Activated gamma-delta T cell treated with Interleukin-2 at 50 U/mL for 16 hours (primary cell): ENCODE data around the gene THEM4.
A peak's percentile ranks its signal among the peaks of the same experiment; 100 is the strongest.

Source experiments
- DNase-seq: peaks from one replicate; pipeline ENCODE4 v3.0.0-alpha.2; 2020

THEM4 gene

GRCh38 chr1:151909167-151910149 is at the start of gene THEM4:
TSS of gene THEM4 (minus strand) at chr1:151909511. CDS start at chr1:151909458, 53 bp downstream.
- peak; percentile 92 for DNase-seq

DNA sequence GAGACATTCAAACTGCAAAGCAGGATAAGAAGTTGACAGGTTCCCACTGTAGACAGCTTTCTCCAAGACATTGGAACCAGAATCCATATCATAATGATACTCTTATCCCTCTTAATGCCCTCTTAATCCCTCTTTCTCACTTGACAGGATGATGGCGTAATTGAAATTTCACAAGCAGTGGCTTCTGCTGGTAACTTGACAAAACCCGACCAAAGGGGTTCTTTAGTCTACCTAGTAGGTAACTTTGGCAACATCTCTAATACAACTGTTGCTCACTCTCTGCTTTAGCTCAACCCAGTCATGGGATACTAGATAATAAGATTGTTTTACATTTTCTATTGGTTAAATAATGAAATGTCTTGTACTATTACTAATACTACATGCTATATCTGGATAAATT is 49.6 kb upstream of the THEM4 start:
- no peak for DNase-seq

DNA sequence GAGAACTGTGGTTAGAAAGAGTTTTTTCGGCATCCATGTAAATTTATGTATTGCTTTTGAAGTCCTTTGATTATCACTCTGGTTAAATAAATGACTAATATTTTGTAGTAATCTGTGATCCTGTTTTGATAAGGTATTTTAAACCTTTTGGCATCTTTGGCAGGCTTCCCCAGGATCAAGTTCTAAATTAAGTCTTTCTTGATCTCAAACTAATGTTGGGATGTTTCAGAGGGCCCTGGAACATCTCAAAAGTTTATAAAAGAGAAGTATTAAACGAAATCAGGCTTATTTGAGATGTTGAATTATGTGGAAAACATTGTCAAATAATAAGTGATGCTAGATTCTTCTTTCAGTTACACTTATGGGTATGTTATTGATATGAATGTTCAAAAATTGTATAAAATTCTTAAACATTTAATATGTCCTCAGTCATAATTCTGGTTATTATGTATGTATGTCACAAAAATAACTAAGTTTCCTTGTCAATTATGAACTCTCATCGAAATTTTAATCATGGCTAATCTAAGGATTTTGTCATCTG is 47.7 kb upstream of the THEM4 start:
- no peak for DNase-seq

DNA sequence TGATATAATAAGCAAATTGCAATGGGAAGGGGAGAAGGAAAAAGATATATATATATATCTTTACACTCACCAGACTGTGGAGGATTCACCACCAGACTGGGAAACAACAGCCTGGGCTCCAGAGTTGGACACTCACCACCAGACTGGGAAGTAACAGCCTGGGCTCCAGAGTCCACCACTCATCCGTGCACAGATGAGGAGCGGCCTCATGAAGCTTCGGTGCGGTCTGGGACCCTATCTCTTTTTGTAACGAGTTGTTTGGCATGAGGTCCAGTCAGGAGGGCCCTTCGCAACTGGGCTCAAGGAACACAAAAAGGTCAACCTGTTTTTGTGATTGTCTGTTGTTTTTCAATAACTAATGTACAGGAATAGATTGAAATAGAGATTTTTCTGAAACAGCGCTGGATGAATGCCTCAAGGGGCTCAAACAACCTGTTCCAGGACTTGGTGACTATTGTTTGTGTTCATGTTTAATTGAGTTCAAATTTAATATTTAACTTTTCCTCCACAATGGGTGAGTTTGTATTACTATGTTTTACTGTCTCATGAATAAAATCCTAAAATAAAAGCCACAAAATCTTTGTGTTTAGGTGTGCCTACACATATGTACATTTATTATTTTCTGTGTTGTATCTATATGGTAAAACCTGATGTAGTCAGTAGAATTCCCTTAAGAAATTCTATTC is 44.2 kb upstream of the THEM4 start:
- no peak for DNase-seq

GRCh38 chr1:151952811-151953210 is 43.5 kb upstream of the THEM4 start:
- DNase-seq = no peak

- DNase-seq = no peak
These were observed 40.3 kb upstream of the THEM4 start for GRCh38 chr1:151949371-151950193.

DNA sequence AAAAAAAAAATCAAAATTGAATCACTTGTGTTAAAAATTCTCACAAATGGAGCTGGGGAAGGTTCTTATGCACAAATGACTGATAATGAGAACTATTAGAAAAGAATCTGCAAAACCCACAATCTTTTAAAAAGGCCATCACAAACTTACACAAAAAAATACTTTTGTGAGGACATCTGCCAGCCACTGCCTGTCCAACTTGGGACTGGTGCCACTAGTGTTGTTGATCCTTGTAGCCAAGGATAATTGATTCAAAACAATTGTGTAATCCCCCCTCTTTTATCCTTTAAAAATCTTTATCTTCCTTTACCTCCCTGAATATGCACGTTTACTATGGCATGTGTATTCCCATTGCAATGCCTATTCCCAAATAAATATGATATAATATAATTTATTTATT is 39.2 kb upstream of the THEM4 start:
- no peak for DNase-seq

- DNase-seq = no peak
These were observed 37.8 kb upstream of the THEM4 start for GRCh38 chr1:151947140-151947539.

GRCh38 chr1:151945725-151946722 is 36.7 kb upstream of the THEM4 start:
- DNase-seq = peak; percentile 81

DNA sequence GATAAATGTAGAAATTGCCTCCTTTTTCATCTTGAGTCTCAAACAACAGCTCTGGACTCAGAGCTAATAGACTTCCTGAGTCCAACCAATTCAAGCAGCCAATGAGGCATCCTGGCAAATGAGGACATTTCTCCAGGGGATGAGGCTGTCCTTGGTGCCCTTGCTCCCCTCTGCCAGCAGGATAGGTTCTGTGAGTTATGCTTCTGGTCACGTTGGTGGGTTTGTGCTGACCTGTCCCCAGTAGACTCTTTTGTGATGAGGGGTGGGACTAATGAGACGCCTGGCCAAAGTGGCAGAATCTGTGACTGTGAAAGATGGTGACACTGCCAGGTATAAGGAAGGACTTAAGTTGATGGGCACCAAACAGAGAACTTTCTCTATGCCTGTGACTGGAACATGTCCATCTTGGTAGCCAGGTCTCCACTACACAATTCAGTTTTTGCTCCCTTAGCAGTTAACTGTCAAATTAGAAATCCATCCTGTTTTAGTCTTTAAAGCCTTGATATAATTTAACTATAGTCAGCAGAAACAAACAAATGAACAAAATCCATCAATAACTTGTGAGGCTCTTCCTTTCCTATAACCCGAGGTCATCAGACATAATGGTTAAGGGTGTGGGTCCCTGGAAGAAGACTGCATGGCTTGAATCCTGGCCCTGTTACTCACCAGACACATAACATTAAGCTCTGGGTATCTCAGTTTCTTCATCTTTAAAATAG is 35.7 kb upstream of the THEM4 start:
- DNase-seq = no peak

DNA sequence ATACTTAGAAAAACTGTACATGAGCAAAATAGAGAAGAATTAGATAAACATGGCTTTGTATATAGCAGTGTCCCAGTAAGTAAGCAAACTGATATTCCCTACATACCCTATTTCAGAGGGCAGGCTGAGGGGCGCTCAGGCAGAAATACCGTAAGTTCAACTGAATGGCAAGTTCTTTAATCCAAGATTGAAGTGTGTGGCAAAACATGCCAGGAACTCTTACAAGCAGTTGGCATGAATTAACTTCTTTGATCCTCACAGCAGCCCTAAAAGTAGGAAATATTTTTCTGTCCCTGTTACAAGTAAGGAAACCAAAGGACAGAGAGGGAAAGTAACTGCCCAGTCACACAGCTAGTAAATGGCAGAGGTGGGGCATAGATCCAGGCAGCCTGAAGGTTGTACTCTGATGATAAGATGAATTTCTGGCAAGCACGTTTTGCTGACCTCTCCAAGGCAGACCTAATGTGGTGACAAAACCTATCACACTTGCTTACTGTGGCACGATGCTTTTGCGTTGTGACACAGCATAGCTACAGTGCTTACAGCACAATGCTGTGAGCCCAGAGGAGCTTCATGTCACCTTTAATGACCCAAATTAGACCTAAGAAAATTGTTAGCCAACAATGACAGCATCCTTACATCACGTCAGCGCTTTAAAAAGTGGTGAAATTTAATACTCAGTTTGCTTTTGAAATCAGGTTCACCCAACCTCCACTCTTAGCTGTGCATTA is 35.0 kb upstream of the THEM4 start:
- no peak for DNase-seq

- DNase-seq = no peak
These were observed 34.3 kb upstream of the THEM4 start for GRCh38 chr1:151943591-151943990.

DNA sequence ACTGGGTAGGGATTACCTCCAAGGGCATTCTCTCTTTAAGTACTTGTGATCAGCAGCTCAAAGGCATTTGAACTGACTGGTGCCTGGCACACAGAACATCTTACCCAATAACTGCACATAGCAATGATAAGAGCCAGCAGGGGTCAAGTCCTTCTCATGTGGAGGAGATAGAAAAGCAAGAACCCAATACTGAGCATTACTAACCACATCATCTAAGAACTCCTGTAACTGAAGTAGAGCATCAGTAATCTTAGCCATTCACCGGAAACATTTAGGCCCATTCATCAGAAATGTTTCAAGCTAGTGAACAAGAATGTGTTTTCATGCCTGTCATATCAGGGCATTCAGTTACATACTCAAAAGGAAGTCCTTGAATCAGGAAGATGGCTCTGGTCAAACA is 33.6 kb upstream of the THEM4 start:
- DNase-seq = no peak

GRCh38 chr1:151940541-151940940 is 31.2 kb upstream of the THEM4 start:
- DNase-seq = no peak

DNA sequence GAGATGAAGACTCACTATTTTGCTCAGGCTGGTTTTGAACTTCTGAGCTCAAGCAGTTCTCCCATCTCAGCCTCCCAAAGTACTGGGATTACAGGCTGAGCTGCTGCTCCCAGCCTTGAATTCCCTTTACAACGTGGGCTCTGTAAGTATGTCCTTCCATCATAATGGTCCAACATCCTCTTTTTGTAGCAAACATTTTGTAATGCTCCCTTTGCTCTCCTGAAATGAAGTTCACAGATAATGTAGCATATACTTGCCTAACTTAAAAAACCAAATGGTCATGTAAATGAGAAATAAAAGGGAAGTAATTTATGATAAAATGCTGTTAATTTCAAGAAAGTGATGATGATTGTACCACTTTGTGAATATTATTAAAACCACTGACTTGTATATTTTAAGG is 30.5 kb upstream of the THEM4 start:
- DNase-seq = no peak

GRCh38 chr1:151939141-151939540 is 29.8 kb upstream of the THEM4 start:
- DNase-seq = no peak

- no peak for DNase-seq
These were observed 27.3 kb upstream of the THEM4 start for GRCh38 chr1:151936653-151937052.

- DNase-seq = no peak
These were observed 26.7 kb upstream of the THEM4 start for GRCh38 chr1:151935894-151936602.

DNA sequence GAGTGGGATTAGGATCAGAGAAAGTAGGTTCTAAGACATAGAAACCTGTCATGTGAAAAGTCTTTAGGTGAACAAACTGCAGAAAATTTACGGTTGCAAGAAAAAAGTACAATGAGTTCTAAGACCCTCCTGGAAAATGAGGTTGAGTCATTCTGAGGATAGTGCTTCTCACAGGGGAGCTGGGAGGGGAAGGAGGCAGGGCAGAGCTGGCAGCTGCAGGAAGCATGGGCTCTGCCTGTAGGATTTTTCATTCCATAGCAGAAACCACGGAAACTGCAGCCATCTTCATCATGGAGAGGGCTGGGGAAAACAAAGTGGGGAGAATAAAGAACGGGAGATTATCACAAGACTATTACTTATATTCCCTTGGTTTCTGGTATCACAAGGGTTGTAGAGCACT is 25.8 kb upstream of the THEM4 start:
- no peak for DNase-seq
